ENCODE results near the gene MS4A4E. TPM values are rescaled to one million over a fixed set of nuclear protein-coding genes. Genes with fewer than 3 reads are reported as not detected.

MS4A4E gene
- total and polyA plus RNA-seq, 2 of the 8 experiments (the other 6 are each of a cell fraction or from before 2014, with no cell fraction given) = not detected

DNA sequence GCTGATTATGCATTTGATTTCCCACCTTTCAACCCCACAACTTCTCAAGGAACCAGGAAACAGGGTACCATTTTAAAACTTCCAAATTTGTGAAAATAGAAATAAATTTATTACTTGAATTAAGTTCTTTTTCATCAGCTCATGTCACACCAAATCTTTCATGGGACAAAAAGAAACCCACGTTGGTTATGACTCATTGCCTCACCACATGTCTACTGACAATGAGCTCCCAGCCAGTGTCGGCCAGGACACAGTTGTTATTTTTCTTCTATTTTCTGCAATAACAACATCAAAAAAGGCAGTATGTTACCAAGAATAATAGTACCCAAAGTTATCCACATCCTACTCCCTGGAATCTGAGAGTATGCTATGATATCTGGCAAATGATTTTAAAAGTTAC, 77.4 kb downstream of the MS4A4E start:
- Histone ChIP-seq H3K56ac (replicated peaks; ENCODE audit: insufficient read length, low read depth, low read length) (no peak overlapping the region), H3K4me3 (ENCODE audit: extremely low read depth in 1 of 4, insufficient read depth in 2 of 4, low read depth in 3 of 4, low read length in 4 of 4) (no peak overlapping the region), H3K23ac (ENCODE audit: insufficient read length) (no peak overlapping the region), H2BK15ac (ENCODE audit: low read length) (no peak overlapping the region), H3K9ac (replicated peaks in 1 of 4; ENCODE audit: extremely low read depth in 1 of 4, low read depth in 3 of 4, low read length in 3 of 4) (no peak overlapping the region), H3K79me1 (ENCODE audit: low read depth, low read length) (no peaks in the 10 kb centered on the region), H3K27me3 (replicated peaks in 1 of 4; ENCODE audit: control insufficient read depth in 3 of 4, extremely low read depth in 1 of 4, insufficient read depth in 3 of 4, low read length in 3 of 4) (no peaks in the 10 kb centered on the region), H2BK120ac (replicated peaks; ENCODE audit: low read depth, low read length) (no peak overlapping the region), H2BK20ac (ENCODE audit: low read length) (no peak overlapping the region), H3K4ac (replicated peaks; ENCODE audit: insufficient read length, low read depth, low read length) (no peak overlapping the region), H4K91ac (replicated peaks; ENCODE audit: insufficient read length, low read length) (no peak overlapping the region), H3K14ac (ENCODE audit: insufficient read length) (no peak overlapping the region), H3K9me3 (ENCODE audit: insufficient read depth in 2 of 2, low read depth in 1 of 2, low read length in 1 of 2) (peaks cover 21 to 24% of the 10 kb centered on the region in 2 experiments), H3K36me3 (ENCODE audit: control insufficient read depth in 2 of 4, insufficient read depth in 4 of 4, low read length in 3 of 4) (no peaks in the 10 kb centered on the region), H2AFZ (ENCODE audit: low read length) (no peak overlapping the region), H3K4me2 (ENCODE audit: insufficient read depth in 1 of 2, low read depth in 2 of 2, low read length in 2 of 2) (no peak overlapping the region), H4K8ac (ENCODE audit: extremely low read depth, insufficient read depth, low read length) (no peak overlapping the region), H3K18ac (ENCODE audit: extremely low read depth, low read length) (no peak overlapping the region), H2BK5ac (ENCODE audit: low read depth, low read length) (no peak overlapping the region), H2AK5ac (ENCODE audit: low read depth, low read length) (no peak overlapping the region), H3K4me1 (replicated peaks in 1 of 4; ENCODE audit: control insufficient read depth in 3 of 4, insufficient read depth in 4 of 4, low read length in 3 of 4) (no peaks in the 10 kb centered on the region), H3K23me2 (ENCODE audit: low read depth, low read length) (no peaks in the 10 kb centered on the region), H3K79me2 (ENCODE audit: control insufficient read depth in 1 of 2, insufficient read depth in 2 of 2, low read length in 2 of 2) (no peaks in the 10 kb centered on the region), H4K5ac (ENCODE audit: insufficient read length, low read depth, low read length) (no peak overlapping the region), H4K20me1 (replicated peaks in 1 of 2; ENCODE audit: control insufficient read depth in 1 of 2, insufficient read depth in 2 of 2, low read length in 2 of 2) (no peaks in the 10 kb centered on the region), H2BK12ac (ENCODE audit: low read depth, low read length) (no peak overlapping the region), H3K27ac (ENCODE audit: low read depth, low read length) (no peak overlapping the region)
- FAIRE-seq (no peak), DNase-seq (ENCODE audit: low read depth in 1 of 2, low spot score in 2 of 2) (no peak)
- ChIA-PET POLR2A (ENCODE audit: partially characterized antibody) (no interaction called here), CTCF (ENCODE audit: partially characterized antibody) (no interaction called here)
- 88% methylated on average over 2 of the region's 2 CpGs; no CpG with 5 or more reads in 1 of the 2 experiments for WGBS, 2 experiments (ENCODE audit: extremely low coverage in 1 of 2, insufficient coverage in 1 of 2, insufficient read length in 1 of 2, insufficient replicate concordance in 2 of 2, low coverage in 1 of 2, low lambda C conversion rate in 2 of 2, missing lambda C conversion rate in 1 of 2)
- TF ChIP-seq SP1 (IDR thresholded peaks at IDR 0.05; ENCODE audit: low read depth, low read length) (no peak), RXRA (IDR thresholded peaks at IDR 0.05; ENCODE audit: insufficient read depth, low read depth, low read length) (no peak), KDM5A (IDR thresholded peaks at IDR 0.05; ENCODE audit: low read length) (no peak), ASH2L (IDR thresholded peaks at IDR 0.05; ENCODE audit: low read length) (no peak), CREB1 (IDR thresholded peaks at IDR 0.05) (no peak)
- TF ChIP-seq, protein P1, sequence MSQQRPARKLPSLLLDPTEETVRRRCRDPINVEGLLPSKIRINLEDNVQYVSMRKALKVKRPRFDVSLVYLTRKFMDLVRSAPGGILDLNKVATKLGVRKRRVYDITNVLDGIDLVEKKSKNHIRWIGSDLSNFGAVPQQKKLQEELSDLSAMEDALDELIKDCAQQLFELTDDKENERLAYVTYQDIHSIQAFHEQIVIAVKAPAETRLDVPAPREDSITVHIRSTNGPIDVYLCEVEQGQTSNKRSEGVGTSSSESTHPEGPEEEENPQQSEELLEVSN (IDR thresholded peaks at IDR 0.05) = no peak
